Measurements from ENCODE around the gene GPR149. TPM values are rescaled to one million over a fixed set of nuclear protein-coding genes. Genes with fewer than 3 reads are reported as not detected.

Gene GPR149
- total and polyA plus RNA-seq, 10 of the 15 experiments (the other 5 are each of a cell fraction or from before 2014, with no cell fraction given) = not detected

GRCh38 chr3:154473769-154474168 is 43.8 kb upstream of the GPR149 start:
- no peaks in the 10 kb centered on the region for H3K9me3 ChIP-seq (replicated peaks; ENCODE audit: control insufficient read depth, insufficient read depth, low read length)
- no peak overlapping the region for H3K27ac ChIP-seq (ENCODE audit: control insufficient read depth, insufficient read depth)
- ChIA-PET SMC1A (ENCODE audit: uncharacterized antibody, unreplicated experiment) (interaction anchor here (2.1 kb wide), 1 partner anchor 25 kb away, joined by 6 read pairs; no protein-coding TSS in a partner anchor), POLR2A (interaction anchor here (1.4 kb wide), 1 partner anchor 17 kb away, joined by 4 read pairs; no protein-coding TSS in a partner anchor), RAD21 (ENCODE audit: unreplicated experiment) (no interaction called here), CTCF (no interaction called here)
- intact Hi-C loops (cut with micrococcal nuclease; ENCODE audit: unreplicated experiment) (no loop called here), in situ Hi-C loops (cut with MboI) (no loop called here)
- ATAC-seq = no peak
- no peak for DNase-seq (ENCODE audit: low read depth, low spot score)
- no peaks in the 10 kb centered on the region for H3K27me3 ChIP-seq (replicated peaks in 1 of 2; ENCODE audit: control insufficient read depth in 2 of 2, insufficient read depth in 2 of 2, low read length in 1 of 2)
- no TSS peak for BruUV-seq (replicated peaks)
- no peak overlapping the region for H3K4me2 ChIP-seq (ENCODE audit: control insufficient read depth, insufficient read depth)
- no peaks in the 10 kb centered on the region for H3K4me1 ChIP-seq (ENCODE audit: control insufficient read depth, insufficient read depth, low read length)
- no peaks in the 10 kb centered on the region for H3K36me3 ChIP-seq (ENCODE audit: control insufficient read depth in 2 of 2, insufficient read depth in 2 of 2, low read length in 1 of 2)
- H2AFZ ChIP-seq (ENCODE audit: control insufficient read depth, low read depth, low read length) = no peak overlapping the region
- H3K79me2 ChIP-seq (ENCODE audit: control insufficient read depth, insufficient read depth, low read length) = no peaks in the 10 kb centered on the region
- H4K20me1 ChIP-seq (ENCODE audit: control insufficient read depth, insufficient read depth) = no peaks in the 10 kb centered on the region
- no peak for FAIRE-seq
- H3K9ac ChIP-seq (ENCODE audit: control insufficient read depth, insufficient read depth, low read length) = no peak overlapping the region
- no peak overlapping the region for H3K4me3 ChIP-seq
- TF ChIP-seq ZBTB33 (IDR thresholded peaks at IDR 0.05) (no peak), EED (IDR thresholded peaks at IDR 0.05; ENCODE audit: low read depth) (no peak), PKNOX1 (IDR thresholded peaks at IDR 0.05) (no peak), RCOR1 (conservative IDR thresholded peaks at IDR 0.05; ENCODE audit: low read depth, low read length) (no peak), SMC3 (IDR thresholded peaks at IDR 0.05; ENCODE audit: borderline replicate concordance, low read length) (no peak), MTA2 (IDR thresholded peaks at IDR 0.05; ENCODE audit: low read depth) (no peak), TBL1XR1 (IDR thresholded peaks at IDR 0.05; ENCODE audit: low read depth, low read length) (no peak), NR2F1 (conservative IDR thresholded peaks at IDR 0.05) (no peak), TARDBP (IDR thresholded peaks at IDR 0.05; ENCODE audit: borderline replicate concordance) (no peak), MTA3 (IDR thresholded peaks at IDR 0.05; ENCODE audit: borderline replicate concordance, low read length) (no peak), SREBF2 (IDR thresholded peaks at IDR 0.05; ENCODE audit: low read length) (no peak), IRF4 (IDR thresholded peaks at IDR 0.05; ENCODE audit: low read depth, low read length) (no peak), NRF1 (conservative IDR thresholded peaks at IDR 0.05; ENCODE audit: low read depth, low read length) (no peak), HDAC2 (IDR thresholded peaks at IDR 0.05) (no peak), PRDM15 (CRISPR knock-in tag; IDR thresholded peaks at IDR 0.05) (no peak), RELA (IDR thresholded peaks at IDR 0.05; ENCODE audit: borderline replicate concordance, partially characterized antibody) (no peak), JUND (IDR thresholded peaks at IDR 0.05; ENCODE audit: low read depth, low read length) (no peak), SIN3A (IDR thresholded peaks at IDR 0.05; ENCODE audit: low read depth, low read length) (no peak)
- TF ChIP-seq, protein P1, sequence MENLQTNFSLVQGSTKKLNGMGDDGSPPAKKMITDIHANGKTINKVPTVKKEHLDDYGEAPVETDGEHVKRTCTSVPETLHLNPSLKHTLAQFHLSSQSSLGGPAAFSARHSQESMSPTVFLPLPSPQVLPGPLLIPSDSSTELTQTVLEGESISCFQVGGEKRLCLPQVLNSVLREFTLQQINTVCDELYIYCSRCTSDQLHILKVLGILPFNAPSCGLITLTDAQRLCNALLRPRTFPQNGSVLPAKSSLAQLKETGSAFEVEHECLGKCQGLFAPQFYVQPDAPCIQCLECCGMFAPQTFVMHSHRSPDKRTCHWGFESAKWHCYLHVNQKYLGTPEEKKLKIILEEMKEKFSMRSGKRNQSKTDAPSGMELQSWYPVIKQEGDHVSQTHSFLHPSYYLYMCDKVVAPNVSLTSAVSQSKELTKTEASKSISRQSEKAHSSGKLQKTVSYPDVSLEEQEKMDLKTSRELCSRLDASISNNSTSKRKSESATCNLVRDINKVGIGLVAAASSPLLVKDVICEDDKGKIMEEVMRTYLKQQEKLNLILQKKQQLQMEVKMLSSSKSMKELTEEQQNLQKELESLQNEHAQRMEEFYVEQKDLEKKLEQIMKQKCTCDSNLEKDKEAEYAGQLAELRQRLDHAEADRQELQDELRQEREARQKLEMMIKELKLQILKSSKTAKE (IDR thresholded peaks at IDR 0.05; ENCODE audit: low read depth, poor library complexity, severe bottlenecking) = no peak
